ENCODE data around the gene RPL10. TPM values are rescaled to one million over a fixed set of nuclear protein-coding genes. Genes with fewer than 3 reads are reported as not detected.

RPL10 gene
- total RNA-seq, 4 donors from 2014 or later: 4,372 to 6,501 (median 5,244) TPM

- Histone ChIP-seq H3K27ac (peak overlapping the region; percentile 90 to 97 (median 94)), H3K4me3 (peak overlapping the region; percentile 55 to 89 (median 68)), H3K27me3 (no peaks in the 10 kb centered on the region), H3K36me3 (peaks cover 0 to 9% (median 0%) of the 10 kb centered on the region in 3 donors), H3K9me3 (no peaks in the 10 kb centered on the region), H3K4me1 (peaks cover 0 to 26% (median 0%) of the 10 kb centered on the region in 4 donors)
- TF ChIP-seq EP300 (IDR thresholded peaks at IDR 0.05) (no peak), POLR2A (IDR thresholded peaks at IDR 0.05) (no peak)
- TF ChIP-seq, protein P1, sequence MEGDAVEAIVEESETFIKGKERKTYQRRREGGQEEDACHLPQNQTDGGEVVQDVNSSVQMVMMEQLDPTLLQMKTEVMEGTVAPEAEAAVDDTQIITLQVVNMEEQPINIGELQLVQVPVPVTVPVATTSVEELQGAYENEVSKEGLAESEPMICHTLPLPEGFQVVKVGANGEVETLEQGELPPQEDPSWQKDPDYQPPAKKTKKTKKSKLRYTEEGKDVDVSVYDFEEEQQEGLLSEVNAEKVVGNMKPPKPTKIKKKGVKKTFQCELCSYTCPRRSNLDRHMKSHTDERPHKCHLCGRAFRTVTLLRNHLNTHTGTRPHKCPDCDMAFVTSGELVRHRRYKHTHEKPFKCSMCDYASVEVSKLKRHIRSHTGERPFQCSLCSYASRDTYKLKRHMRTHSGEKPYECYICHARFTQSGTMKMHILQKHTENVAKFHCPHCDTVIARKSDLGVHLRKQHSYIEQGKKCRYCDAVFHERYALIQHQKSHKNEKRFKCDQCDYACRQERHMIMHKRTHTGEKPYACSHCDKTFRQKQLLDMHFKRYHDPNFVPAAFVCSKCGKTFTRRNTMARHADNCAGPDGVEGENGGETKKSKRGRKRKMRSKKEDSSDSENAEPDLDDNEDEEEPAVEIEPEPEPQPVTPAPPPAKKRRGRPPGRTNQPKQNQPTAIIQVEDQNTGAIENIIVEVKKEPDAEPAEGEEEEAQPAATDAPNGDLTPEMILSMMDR (IDR thresholded peaks at IDR 0.05): no peak
- 65% methylated on average over 4 of the region's 4 CpGs; no CpG with 5 or more reads in 1 of the 2 donors for WGBS, 2 donors
- DNase-seq (ENCODE audit: low spot score in 2 of 2): no peak
Observed at GRCh38 chrX:154412468-154412867, 14.3 kb downstream of the RPL10 start.

GRCh38 chrX:154413142-154413541 lies 15.0 kb downstream of the RPL10 start:
- 81% methylated on average over 8 of the region's 8 CpGs; no CpG with 5 or more reads in 1 of the 2 donors for WGBS, 2 donors
- Histone ChIP-seq H3K4me3 (no peak overlapping the region), H3K27ac (peak overlapping the region in 1 of 4 donors; percentile 97), H3K36me3 (peaks cover 0 to 9% (median 0%) of the 10 kb centered on the region in 3 donors), H3K9me3 (no peaks in the 10 kb centered on the region), H3K4me1 (peaks cover 0 to 23% (median 0%) of the 10 kb centered on the region in 4 donors), H3K27me3 (no peaks in the 10 kb centered on the region)
- no peak for DNase-seq (ENCODE audit: low spot score in 2 of 2)
- TF ChIP-seq POLR2A (IDR thresholded peaks at IDR 0.05) (no peak), EP300 (IDR thresholded peaks at IDR 0.05) (no peak)
- TF ChIP-seq, protein P1 (IDR thresholded peaks at IDR 0.05): no peak

- no peak overlapping the region for H3K27ac ChIP-seq
- 58 to 70% methylated on average over 7 of the region's 7 CpGs for WGBS, 2 donors
- no peak for TF ChIP-seq POLR2A (IDR thresholded peaks at IDR 0.05)
- TF ChIP-seq EP300 (IDR thresholded peaks at IDR 0.05): no peak
- TF ChIP-seq, protein P1 (IDR thresholded peaks at IDR 0.05): no peak
- H3K36me3 ChIP-seq: peaks cover 0 to 29% (median 2%) of the 10 kb centered on the region in 3 donors
- DNase-seq (ENCODE audit: low spot score in 2 of 2): no peak
- H3K4me3 ChIP-seq: no peak overlapping the region
- no peaks in the 10 kb centered on the region for H3K27me3 ChIP-seq
- no peaks in the 10 kb centered on the region for H3K9me3 ChIP-seq
- H3K4me1 ChIP-seq: peaks cover 0 to 11% (median 0%) of the 10 kb centered on the region in 4 donors
Observed at GRCh38 chrX:154417157-154417556, 19.0 kb downstream of the RPL10 start.

- TF ChIP-seq, protein P1 (IDR thresholded peaks at IDR 0.05): no peak
- no peak for TF ChIP-seq POLR2A (IDR thresholded peaks at IDR 0.05)
- TF ChIP-seq EP300 (IDR thresholded peaks at IDR 0.05): no peak
- Histone ChIP-seq H3K9me3 (no peaks in the 10 kb centered on the region), H3K27me3 (no peaks in the 10 kb centered on the region), H3K36me3 (peaks cover 0 to 20% (median 2%) of the 10 kb centered on the region in 3 donors), H3K4me3 (no peak overlapping the region), H3K4me1 (no peaks in the 10 kb centered on the region), H3K27ac (peak overlapping the region in 1 of 4 donors; percentile 63)
- no peak for DNase-seq (ENCODE audit: low spot score in 2 of 2)
- WGBS, 2 donors: 85 to 90% methylated on average over 5 to 8 of the region's 8 CpGs
Observed at GRCh38 chrX:154419189-154419588, 21.0 kb downstream of the RPL10 start.

DNA sequence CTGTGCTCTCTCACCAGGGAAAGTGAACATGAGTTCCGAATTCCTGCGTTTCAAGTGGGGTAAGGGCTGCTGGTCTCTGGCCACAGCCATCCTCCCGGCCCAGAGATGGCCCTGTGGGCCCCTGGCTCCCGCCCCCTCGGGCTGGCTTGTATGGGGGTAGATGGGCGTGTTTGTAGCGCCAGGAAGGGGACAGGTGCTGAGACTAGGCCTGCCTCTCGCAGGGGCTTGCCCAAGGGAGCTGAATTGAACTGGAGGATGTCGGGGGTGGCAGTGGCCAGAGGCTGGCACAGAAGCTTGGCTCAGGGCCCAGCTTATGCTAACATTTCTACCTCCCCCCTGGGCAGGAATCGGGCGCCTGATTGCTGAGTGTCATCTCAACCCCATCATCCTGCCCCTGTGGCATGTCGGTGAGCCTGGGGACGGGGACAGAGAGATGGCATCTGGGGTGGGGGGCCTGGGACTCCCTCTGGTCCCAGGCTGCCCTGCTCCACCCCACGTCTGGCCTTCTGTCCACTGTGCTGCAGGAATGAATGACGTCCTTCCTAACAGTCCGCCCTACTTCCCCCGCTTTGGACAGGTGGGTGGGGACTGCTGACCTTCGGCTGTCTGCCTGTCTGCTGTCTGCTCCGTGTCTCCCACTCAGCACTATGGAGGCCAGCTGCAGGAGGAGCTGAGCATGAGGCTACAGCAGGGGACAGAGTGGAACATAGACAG lies 21.7 kb downstream of the RPL10 start:
- TF ChIP-seq EP300 (IDR thresholded peaks at IDR 0.05): no peak
- Histone ChIP-seq H3K4me3 (no peak overlapping the region), H3K27ac (peak overlapping the region in 1 of 4 donors; percentile 63), H3K27me3 (no peaks in the 10 kb centered on the region), H3K36me3 (peaks cover 0 to 20% (median 2%) of the 10 kb centered on the region in 3 donors), H3K4me1 (no peaks in the 10 kb centered on the region), H3K9me3 (no peaks in the 10 kb centered on the region)
- DNase-seq (ENCODE audit: low spot score in 2 of 2): no peak
- 50 to 73% methylated on average over 1 to 19 of the region's 19 CpGs for WGBS, 2 donors

Measured in tibial nerve (tissue), 4 donors.